ENCODE results near the gene EPHB6. TPM values are rescaled to one million over a fixed set of nuclear protein-coding genes. Genes with fewer than 3 reads are reported as not detected.

The EPHB6 gene
- total and polyA plus RNA-seq, 2 donors, result 75.6 to 163 TPM

- Histone ChIP-seq H3K27me3 (ENCODE audit: control insufficient read depth in 2 of 2, insufficient read depth in 1 of 2, low read length in 1 of 2) (no peaks in the 10 kb centered on the region), H3K9me3 (ENCODE audit: control insufficient read depth in 2 of 2, insufficient read depth in 1 of 2, low read length in 1 of 2) (peaks cover 0 to 2% of the 10 kb centered on the region in 2 donors), H3K36me3 (ENCODE audit: control insufficient read depth in 2 of 2, insufficient read depth in 2 of 2, low read length in 1 of 2) (peaks cover 11 to 12% of the 10 kb centered on the region in 2 donors), H3K4me3 (ENCODE audit: low read length in 2 of 2) (no peak overlapping the region), H3K4me1 (ENCODE audit: control insufficient read depth in 2 of 2, insufficient read depth in 2 of 2, low read length in 2 of 2) (peaks cover 0 to 5% of the 10 kb centered on the region in 2 donors), H3K27ac (ENCODE audit: low read depth in 1 of 2, low read length in 1 of 2) (no peak overlapping the region)
- WGBS, result 94% methylated on average over 18 of the region's 18 CpGs
- no peak for DNase-seq (ENCODE audit: low read depth in 6 of 9, low spot score in 9 of 9)
Measured at GRCh38 chr7:142876991-142877910, 22.4 kb downstream of the EPHB6 start.

- Histone ChIP-seq H3K4me3 (ENCODE audit: low read length in 2 of 2) (no peak overlapping the region), H3K27ac (ENCODE audit: low read depth in 1 of 2, low read length in 1 of 2) (no peak overlapping the region), H3K27me3 (ENCODE audit: control insufficient read depth in 2 of 2, insufficient read depth in 1 of 2, low read length in 1 of 2) (no peaks in the 10 kb centered on the region), H3K4me1 (ENCODE audit: control insufficient read depth in 2 of 2, insufficient read depth in 2 of 2, low read length in 2 of 2) (peaks cover 0 to 5% of the 10 kb centered on the region in 2 donors), H3K36me3 (ENCODE audit: control insufficient read depth in 2 of 2, insufficient read depth in 2 of 2, low read length in 1 of 2) (peaks cover 6% of the 10 kb centered on the region in 2 donors), H3K9me3 (ENCODE audit: control insufficient read depth in 2 of 2, insufficient read depth in 1 of 2, low read length in 1 of 2) (peaks cover 0 to 2% of the 10 kb centered on the region in 2 donors)
- DNase-seq (ENCODE audit: low read depth in 6 of 9, low spot score in 9 of 9), result no peak
- 97% methylated on average over 3 of the region's 3 CpGs for WGBS
Measured at GRCh38 chr7:142878315-142878714, 23.4 kb downstream of the EPHB6 start.

- 97% methylated on average over 5 of the region's 5 CpGs for WGBS
- Histone ChIP-seq H3K4me1 (ENCODE audit: control insufficient read depth in 2 of 2, insufficient read depth in 2 of 2, low read length in 2 of 2) (peaks cover 0 to 5% of the 10 kb centered on the region in 2 donors), H3K36me3 (ENCODE audit: control insufficient read depth in 2 of 2, insufficient read depth in 2 of 2, low read length in 1 of 2) (peaks cover 0 to under 1% of the 10 kb centered on the region in 2 donors), H3K27me3 (ENCODE audit: control insufficient read depth in 2 of 2, insufficient read depth in 1 of 2, low read length in 1 of 2) (no peaks in the 10 kb centered on the region), H3K9me3 (ENCODE audit: control insufficient read depth in 2 of 2, insufficient read depth in 1 of 2, low read length in 1 of 2) (peaks cover 0 to 2% of the 10 kb centered on the region in 2 donors), H3K4me3 (ENCODE audit: low read length in 2 of 2) (no peak overlapping the region), H3K27ac (ENCODE audit: low read depth in 1 of 2, low read length in 1 of 2) (no peak overlapping the region)
- DNase-seq (ENCODE audit: low read depth in 6 of 9, low spot score in 9 of 9), result no peak
Measured at GRCh38 chr7:142879060-142879459, 24.2 kb downstream of the EPHB6 start.

GRCh38 chr7:142880876-142881505, 26.1 kb downstream of the EPHB6 start:
- Histone ChIP-seq H3K4me3 (ENCODE audit: low read length in 2 of 2) (no peak overlapping the region), H3K9me3 (ENCODE audit: control insufficient read depth in 2 of 2, insufficient read depth in 1 of 2, low read length in 1 of 2) (no peaks in the 10 kb centered on the region), H3K27me3 (ENCODE audit: control insufficient read depth in 2 of 2, insufficient read depth in 1 of 2, low read length in 1 of 2) (no peaks in the 10 kb centered on the region), H3K4me1 (ENCODE audit: control insufficient read depth in 2 of 2, insufficient read depth in 2 of 2, low read length in 2 of 2) (peaks cover 0 to 5% of the 10 kb centered on the region in 2 donors), H3K36me3 (ENCODE audit: control insufficient read depth in 2 of 2, insufficient read depth in 2 of 2, low read length in 1 of 2) (no peaks in the 10 kb centered on the region), H3K27ac (ENCODE audit: low read depth in 1 of 2, low read length in 1 of 2) (no peak overlapping the region)
- 46% methylated on average over 8 of the region's 8 CpGs for WGBS
- peak; percentile 19 to 82 (median 59) for DNase-seq (ENCODE audit: low read depth in 6 of 9, low spot score in 9 of 9)

- Histone ChIP-seq H3K9me3 (ENCODE audit: control insufficient read depth in 2 of 2, insufficient read depth in 1 of 2, low read length in 1 of 2) (no peaks in the 10 kb centered on the region), H3K27me3 (ENCODE audit: control insufficient read depth in 2 of 2, insufficient read depth in 1 of 2, low read length in 1 of 2) (no peaks in the 10 kb centered on the region), H3K4me1 (ENCODE audit: control insufficient read depth in 2 of 2, insufficient read depth in 2 of 2, low read length in 2 of 2) (peaks cover 0 to 5% of the 10 kb centered on the region in 2 donors), H3K36me3 (ENCODE audit: control insufficient read depth in 2 of 2, insufficient read depth in 2 of 2, low read length in 1 of 2) (no peaks in the 10 kb centered on the region), H3K4me3 (ENCODE audit: low read length in 2 of 2) (no peak overlapping the region), H3K27ac (ENCODE audit: low read depth in 1 of 2, low read length in 1 of 2) (no peak overlapping the region)
- no peak for DNase-seq (ENCODE audit: low read depth in 6 of 9, low spot score in 9 of 9)
- WGBS, result 90% methylated on average over 9 of the region's 9 CpGs
Measured at GRCh38 chr7:142881586-142882337, 26.9 kb downstream of the EPHB6 start.

GRCh38 chr7:142882338-142882678, 27.4 kb downstream of the EPHB6 start:
- 95% methylated on average over 5 of the region's 5 CpGs for WGBS

GRCh38 chr7:142883145-142883544, 28.3 kb downstream of the EPHB6 start:
- DNase-seq (ENCODE audit: low read depth in 6 of 9, low spot score in 9 of 9), result no peak
- H3K27me3 ChIP-seq (ENCODE audit: control insufficient read depth in 2 of 2, insufficient read depth in 1 of 2, low read length in 1 of 2), result no peaks in the 10 kb centered on the region
- peaks cover 0 to 5% of the 10 kb centered on the region in 2 donors for H3K4me1 ChIP-seq (ENCODE audit: control insufficient read depth in 2 of 2, insufficient read depth in 2 of 2, low read length in 2 of 2)
- no peak overlapping the region for H3K27ac ChIP-seq (ENCODE audit: low read depth in 1 of 2, low read length in 1 of 2)
- H3K9me3 ChIP-seq (ENCODE audit: control insufficient read depth in 2 of 2, insufficient read depth in 1 of 2, low read length in 1 of 2), result no peaks in the 10 kb centered on the region
- no peaks in the 10 kb centered on the region for H3K36me3 ChIP-seq (ENCODE audit: control insufficient read depth in 2 of 2, insufficient read depth in 2 of 2, low read length in 1 of 2)
- no peak overlapping the region for H3K4me3 ChIP-seq (ENCODE audit: low read length in 2 of 2)
- WGBS, result 91% methylated on average over 10 of the region's 10 CpGs

More at GRCh38 chr7:142882338-142882678, 27.4 kb downstream of the EPHB6 start:
- H3K36me3 ChIP-seq (ENCODE audit: control insufficient read depth in 2 of 2, insufficient read depth in 2 of 2, low read length in 1 of 2), result no peaks in the 10 kb centered on the region
- no peaks in the 10 kb centered on the region for H3K9me3 ChIP-seq (ENCODE audit: control insufficient read depth in 2 of 2, insufficient read depth in 1 of 2, low read length in 1 of 2)
- no peak overlapping the region for H3K27ac ChIP-seq (ENCODE audit: low read depth in 1 of 2, low read length in 1 of 2)
- peaks cover 0 to 5% of the 10 kb centered on the region in 2 donors for H3K4me1 ChIP-seq (ENCODE audit: control insufficient read depth in 2 of 2, insufficient read depth in 2 of 2, low read length in 2 of 2)
- no peak for DNase-seq (ENCODE audit: low read depth in 6 of 9, low spot score in 9 of 9)
- H3K27me3 ChIP-seq (ENCODE audit: control insufficient read depth in 2 of 2, insufficient read depth in 1 of 2, low read length in 1 of 2), result no peaks in the 10 kb centered on the region
- no peak overlapping the region for H3K4me3 ChIP-seq (ENCODE audit: low read length in 2 of 2)

GRCh38 chr7:142883571-142884285, 28.9 kb downstream of the EPHB6 start:
- Histone ChIP-seq H3K36me3 (ENCODE audit: control insufficient read depth in 2 of 2, insufficient read depth in 2 of 2, low read length in 1 of 2) (no peaks in the 10 kb centered on the region), H3K4me3 (ENCODE audit: low read length in 2 of 2) (no peak overlapping the region), H3K27me3 (ENCODE audit: control insufficient read depth in 2 of 2, insufficient read depth in 1 of 2, low read length in 1 of 2) (no peaks in the 10 kb centered on the region), H3K9me3 (ENCODE audit: control insufficient read depth in 2 of 2, insufficient read depth in 1 of 2, low read length in 1 of 2) (no peaks in the 10 kb centered on the region), H3K27ac (ENCODE audit: low read depth in 1 of 2, low read length in 1 of 2) (no peak overlapping the region), H3K4me1 (ENCODE audit: control insufficient read depth in 2 of 2, insufficient read depth in 2 of 2, low read length in 2 of 2) (peaks cover 0 to 5% of the 10 kb centered on the region in 2 donors)
- no peak for DNase-seq (ENCODE audit: low read depth in 6 of 9, low spot score in 9 of 9)
- 94% methylated on average over 7 of the region's 7 CpGs for WGBS

Measured in thymus (tissue), 11 donors.